HG03064 (cell line): Measurements from ENCODE around the gene TRIOBP.

Experiments used
- ATAC-seq: cut with Tn5 transposase; IDR thresholded peaks from one replicate; pipeline ENCODE4 v1.9.1; 2021; ENCODE audit warnings: low read depth; ENCODE audit not compliant: unreplicated experiment

TRIOBP gene

GRCh38 chr22:37665487-37665886 lies 31.4 kb upstream of the TRIOBP start:
- no peak for ATAC-seq

DNA sequence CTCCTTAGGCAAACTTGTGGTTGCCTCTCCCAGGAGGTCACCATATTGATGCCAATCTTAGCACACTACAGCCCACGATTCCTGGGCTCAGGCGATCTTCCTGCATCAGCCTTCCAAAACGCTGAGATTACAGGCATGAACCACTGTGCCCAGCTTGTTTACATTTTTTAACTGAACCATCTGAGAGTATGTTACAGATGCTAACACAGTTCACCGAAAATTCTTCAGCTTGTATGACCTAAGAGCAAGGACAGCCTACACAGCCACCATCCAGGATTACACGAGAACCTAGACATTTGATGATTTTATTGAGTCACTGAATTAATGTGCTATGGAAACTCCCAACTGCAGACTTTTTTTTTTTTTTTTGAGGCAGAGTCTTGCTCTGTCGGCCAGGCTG lies 27.3 kb upstream of the TRIOBP start:
- ATAC-seq: no peak

- no peak for ATAC-seq
These were observed 24.5 kb upstream of the TRIOBP start for GRCh38 chr22:37672206-37672919.

DNA sequence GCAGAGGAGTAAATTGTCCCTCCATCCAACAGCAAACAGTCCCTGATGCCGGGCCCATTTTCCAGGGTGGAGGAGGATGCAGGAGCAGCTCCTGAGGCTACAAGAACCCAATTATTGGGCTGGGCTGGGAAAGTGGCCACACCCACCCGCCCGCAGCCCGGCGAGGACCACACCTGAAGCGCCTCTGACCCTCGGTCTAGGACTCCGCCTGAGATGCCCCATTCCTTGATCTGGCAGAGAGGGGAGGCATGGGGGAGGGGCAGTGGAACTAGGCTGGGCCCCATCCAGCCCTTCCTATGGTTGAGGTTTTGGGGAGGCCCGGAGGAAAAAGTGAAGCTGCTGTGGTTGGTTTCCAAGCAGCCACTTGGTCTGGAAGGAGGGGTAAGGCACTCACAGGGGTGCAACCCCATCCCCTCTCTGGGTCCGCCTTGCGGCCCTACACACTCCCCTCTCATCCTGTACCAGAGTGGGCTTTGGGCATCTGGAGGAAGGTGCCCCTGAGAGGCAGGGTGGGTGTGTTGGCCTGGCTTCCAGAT lies 23.9 kb upstream of the TRIOBP start:
- no peak for ATAC-seq

DNA sequence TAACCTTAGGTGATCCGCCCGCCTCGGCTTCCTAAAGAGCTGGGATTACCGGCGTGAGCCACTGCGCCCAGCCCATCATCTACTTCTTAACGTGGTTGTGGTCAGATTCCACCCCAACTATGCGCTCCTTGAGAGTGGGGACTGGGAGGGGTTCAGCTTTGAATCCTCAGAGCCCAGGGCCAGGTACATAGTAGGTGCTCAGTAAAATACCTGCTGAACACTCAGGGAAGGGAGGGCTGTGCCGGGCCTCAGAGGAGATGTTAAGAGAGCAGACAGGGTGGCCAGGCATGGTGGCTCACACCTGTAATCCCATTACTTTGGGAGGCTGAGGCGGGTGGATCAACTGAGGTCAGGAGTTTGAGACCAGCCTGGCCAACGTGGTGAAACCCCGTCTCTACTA lies 22.6 kb upstream of the TRIOBP start:
- ATAC-seq: no peak

DNA sequence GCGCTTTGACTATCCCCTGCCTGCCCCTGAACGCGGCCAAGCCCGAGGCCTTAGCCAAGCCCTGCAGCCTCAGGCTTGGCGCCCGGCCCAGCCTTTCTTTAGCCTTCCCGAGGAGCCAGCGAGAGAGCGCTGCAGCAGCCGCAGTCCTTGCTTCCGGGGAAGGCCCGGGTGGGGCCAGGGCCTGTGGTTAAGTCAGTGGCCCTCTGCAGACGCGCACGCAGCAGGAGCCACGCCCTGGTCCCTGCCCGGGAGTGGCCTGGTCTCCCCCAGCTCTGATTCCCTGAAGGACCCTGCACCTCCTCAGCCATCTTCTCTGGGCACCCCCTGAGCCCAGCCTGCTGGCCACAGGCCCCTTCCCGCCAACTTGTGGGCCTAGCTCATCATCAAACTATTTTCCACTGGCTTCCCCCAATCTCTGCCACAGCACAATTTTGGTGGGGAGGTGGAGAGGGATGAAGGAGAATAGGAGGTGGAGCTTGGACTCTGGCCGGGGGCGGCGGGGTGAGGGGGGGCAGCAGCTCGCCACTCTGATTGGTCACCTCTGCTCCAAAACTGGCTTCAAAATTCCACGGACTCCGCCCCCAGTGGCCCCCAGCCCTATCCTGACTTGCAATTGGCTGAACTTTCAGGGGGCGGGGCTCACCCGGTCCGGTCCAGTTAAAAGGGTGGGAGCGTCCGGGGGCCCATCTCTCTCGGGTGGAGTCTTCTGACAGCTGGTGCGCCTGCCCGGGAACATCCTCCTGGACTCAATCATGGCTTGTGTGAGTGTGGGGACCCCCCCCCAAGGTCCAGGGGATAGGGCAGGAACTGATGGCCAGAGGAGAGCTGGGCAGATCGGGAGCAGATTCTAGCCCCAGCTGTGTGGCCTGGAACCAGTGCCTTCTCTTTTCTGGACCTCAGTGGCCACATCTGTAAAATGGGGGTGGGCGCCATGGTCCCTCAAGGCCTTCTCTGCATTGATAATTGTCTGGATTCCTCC lies 21.6 kb upstream of the TRIOBP start, which contains the start of gene LGALS1:
LGALS1 (plus strand) TSS at position 686 of the 979 bp plus-strand sequence; CDS start at position 753, 67 bp downstream.
- ATAC-seq: peak; percentile 43

- no peak for ATAC-seq
These were observed 20.7 kb upstream of the TRIOBP start for GRCh38 chr22:37675930-37676735.

DNA sequence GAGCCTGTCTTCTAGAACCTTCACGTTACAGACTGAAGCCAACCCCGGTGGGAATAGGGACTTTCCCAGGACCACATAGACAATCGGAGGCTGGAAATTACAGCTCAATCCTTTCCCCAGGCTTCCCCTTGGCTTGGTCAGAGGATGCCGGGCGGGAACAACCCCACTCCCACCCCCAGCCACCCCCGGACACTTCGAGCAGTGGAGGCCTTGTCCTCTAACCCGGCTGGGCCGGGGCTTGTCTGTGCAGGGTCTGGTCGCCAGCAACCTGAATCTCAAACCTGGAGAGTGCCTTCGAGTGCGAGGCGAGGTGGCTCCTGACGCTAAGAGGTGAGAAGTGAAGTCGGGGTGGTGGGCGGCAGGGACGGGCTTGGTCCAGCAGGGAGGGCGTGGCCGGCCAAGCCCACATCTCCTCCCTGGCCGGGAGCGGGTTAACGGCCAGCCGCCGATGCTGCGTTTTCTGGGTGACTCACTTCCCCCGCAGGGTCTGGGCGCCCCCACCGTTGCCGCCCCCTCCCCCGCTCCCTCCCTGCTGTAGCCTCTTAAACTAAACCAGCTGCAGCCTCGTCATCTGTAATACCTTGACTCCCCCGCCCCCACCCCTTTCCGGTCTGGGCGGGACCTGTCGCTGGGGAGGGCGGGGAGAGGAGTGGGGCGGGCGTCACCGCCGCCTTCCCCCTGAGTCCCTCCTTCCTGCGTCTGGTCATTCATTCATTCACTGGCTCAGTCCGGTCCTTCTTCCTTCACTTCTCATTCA lies 19.9 kb upstream of the TRIOBP start:
- no peak for ATAC-seq

DNA sequence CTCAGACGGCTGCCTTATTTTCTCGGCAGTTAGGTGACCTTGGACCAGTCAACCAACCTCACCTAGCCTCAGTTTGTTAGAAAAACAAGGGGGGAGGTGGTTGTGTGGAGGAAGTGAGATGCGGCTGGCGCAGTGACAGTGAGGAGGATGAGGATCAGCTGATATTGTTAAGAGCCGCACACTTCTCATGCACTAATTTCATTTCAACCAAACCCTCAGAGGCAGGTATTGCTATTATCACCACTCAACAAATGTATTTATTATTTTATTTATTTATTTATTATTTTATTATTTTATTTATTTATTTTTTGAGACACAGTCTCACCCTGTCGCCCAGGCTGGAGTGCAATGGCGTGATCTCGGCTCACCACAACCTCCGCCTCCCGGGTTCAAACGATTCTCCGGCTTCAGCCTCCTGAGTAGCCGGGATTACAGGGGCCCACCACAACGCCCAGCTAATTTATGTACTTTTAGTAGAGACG lies 19.3 kb upstream of the TRIOBP start:
- ATAC-seq: no peak

DNA sequence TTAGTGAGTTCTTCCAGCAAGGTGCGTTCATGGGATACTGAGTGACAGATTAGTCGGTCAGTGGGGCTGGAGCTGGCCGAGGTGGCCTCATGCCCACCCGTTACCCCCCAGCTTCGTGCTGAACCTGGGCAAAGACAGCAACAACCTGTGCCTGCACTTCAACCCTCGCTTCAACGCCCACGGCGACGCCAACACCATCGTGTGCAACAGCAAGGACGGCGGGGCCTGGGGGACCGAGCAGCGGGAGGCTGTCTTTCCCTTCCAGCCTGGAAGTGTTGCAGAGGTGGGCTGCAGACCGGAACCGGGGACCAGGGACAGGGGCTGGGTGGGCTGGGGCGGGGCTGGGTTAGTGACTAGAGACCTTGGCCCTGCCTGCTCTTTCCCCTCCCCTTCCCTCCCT lies 18.5 kb upstream of the TRIOBP start:
- no peak for ATAC-seq

GRCh38 chr22:37679670-37680069 lies 17.2 kb upstream of the TRIOBP start:
- no peak for ATAC-seq

DNA sequence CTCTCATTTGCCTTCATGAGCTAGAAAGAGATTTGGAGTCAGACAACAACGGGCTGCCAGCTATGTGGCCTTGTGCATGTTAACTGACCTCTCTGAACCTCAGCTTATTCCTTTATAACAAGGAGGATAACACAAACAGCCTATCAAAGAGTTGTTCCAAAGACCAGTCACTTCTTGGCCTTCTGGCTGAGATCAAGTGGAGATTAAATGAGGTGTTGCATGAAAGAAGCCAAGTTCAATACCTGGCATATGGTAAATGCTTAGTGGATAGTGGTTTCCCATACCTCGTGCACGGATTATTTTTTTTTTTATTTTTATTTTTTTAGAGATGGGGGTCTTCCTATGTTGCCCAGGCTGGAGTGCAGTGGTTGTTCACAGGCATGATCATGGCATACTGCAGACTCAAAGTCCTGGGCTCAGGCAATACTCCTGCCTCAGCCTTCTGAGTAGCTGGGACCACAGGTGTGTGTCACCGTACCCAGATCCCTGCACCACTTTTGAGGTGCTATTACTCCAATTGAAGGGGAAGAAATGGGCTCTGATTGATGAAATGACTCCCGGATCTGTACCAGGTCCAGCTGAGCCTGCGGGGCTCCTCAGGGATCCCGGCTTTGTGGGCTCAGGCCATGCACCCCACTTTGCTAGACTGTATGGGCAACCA lies 16.5 kb upstream of the TRIOBP start:
- ATAC-seq: no peak

DNA sequence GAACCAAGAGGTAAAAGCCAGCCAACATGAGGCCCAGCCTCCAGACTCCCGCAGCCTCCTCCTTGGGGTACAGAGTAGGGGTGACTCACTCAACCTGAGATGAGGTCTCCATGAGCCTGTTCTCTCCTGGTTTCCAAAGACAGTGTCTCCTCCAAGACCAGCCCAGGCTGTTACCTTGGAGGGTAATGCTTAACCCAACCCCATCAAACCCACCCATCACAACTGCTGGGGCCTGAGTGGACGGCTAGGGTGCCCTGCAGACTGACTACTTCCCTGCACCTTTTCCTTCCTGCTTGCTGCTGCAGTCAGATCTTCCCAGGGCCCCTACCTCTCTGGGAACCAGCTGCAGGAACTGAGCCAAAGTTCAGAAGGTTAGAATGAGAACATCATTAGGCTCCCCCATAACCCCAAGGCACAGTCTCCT lies 15.8 kb upstream of the TRIOBP start:
- no peak for ATAC-seq

DNA sequence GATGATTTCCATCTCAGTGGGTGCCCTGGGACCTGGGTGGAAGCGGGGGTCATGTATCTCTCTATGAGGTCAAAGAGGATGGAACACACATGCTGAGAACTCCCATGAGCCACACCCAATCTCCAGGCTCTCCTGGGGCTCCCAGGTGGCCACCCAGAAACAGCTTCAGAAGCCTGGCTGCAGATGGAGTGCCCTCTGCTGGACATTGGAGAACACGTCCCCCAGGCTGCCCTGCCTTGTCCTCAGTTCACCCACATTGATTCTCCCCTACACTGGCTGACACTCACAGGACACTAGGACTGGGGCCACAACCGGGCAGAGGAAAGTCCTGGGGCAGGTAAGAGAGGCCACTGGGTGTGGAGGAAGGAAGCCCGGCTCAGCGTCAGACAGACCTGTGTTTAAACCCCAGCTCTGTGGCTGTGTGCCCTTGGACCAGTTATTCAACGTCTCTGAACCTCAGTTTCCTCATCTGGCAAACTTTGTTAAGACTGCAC lies 15.2 kb upstream of the TRIOBP start:
- no peak for ATAC-seq

DNA sequence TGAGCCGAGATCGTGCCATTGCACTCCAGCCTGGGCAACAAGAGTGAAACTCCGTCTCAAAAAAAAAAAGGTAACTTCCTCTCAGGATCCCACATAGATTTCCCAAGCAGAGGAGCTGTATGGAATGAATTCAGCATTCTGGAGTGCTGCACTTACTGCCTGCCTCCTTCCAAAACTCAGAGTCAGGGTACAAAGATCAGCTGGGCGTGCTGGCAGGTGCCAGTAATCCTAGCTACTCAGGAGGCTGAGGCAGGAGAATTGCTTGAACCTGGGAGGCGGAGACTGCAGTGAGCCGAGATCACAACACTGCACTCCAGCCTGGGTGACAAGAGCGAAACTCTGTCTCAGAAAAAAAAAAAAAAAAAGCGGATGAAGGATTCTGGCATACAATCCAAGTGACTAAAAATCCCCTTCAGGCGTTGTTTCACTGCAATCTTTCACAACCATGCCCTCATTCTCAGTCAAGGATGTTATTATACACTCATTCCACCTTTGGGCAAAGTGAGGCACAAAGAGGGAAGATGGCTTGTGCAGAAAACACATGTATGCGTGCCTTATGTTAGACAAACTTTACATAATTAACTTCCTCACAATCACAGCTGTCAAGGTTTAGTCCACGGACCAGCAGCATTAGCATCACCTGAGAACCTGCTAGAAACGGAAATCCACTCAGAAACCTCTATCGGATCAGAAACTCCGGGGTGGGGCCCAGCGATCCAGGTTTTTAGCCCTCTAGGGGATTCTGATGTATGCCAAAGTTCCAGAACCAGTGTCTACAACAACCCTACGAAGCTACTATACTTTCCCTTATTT lies 11.8 kb upstream of the TRIOBP start:
- no peak for ATAC-seq

- peak; percentile 62 for ATAC-seq
These were observed 10.6 kb upstream of the TRIOBP start, which contains the start of gene NOL12 for GRCh38 chr22:37686002-37686982. Gene NOL12, plus strand, starts transcription at chr22:37686343. Its CDS starts 50 bp downstream, at chr22:37686393.

- no peak for ATAC-seq
These were observed 6.4 kb upstream of the TRIOBP start for GRCh38 chr22:37690407-37690806.
